GM23248 (cell line): ENCODE results near the gene ADGRV1.

Source experiments
- EZH2 ChIP-seq: fragments of 200-600 bp; sonication (generic); IDR thresholded peaks from 2 replicates; pipeline ENCODE4 v1.6.1; 2018; ENCODE audit warnings: antibody characterized with exemption, mild to moderate bottlenecking; ENCODE audit not compliant: insufficient read depth, poor library complexity, severe bottlenecking
- EZH2phosphoT487 ChIP-seq: fragments of 200-600 bp; sonication (generic); IDR thresholded peaks from 2 replicates; pipeline ENCODE4 v1.6.1; 2018; ENCODE audit warnings: antibody characterized with exemption, moderate library complexity, mild to moderate bottlenecking, low read depth; ENCODE audit not compliant: insufficient read depth

DNA sequence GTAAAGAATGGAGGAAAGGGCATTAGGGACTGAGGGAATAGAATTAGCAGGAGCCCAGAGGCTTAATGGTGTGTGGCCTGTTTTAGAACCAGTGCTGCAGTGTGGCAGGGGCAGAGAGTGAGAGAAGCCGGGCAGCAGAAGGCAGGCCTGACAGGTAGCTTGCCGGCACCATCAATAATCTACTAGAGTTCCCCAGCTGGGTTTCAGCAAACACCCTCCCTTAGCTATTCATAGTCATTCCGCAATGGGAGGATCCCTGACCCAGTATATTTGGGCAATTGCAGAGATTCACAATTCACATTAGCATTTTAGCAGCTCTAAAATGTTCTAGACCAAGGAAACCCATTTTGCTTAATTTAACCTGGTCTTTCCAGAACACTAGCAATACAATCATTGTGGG is 596.7 kb downstream of the ADGRV1 start:
- TF ChIP-seq EZH2: no peak
- no peak for TF ChIP-seq EZH2phosphoT487
